CD4-positive, alpha-beta memory T cell (primary cell): Measurements from ENCODE around the gene BCORL1. TPM values are rescaled to one million over a fixed set of nuclear protein-coding genes. Genes with fewer than 3 reads are reported as not detected.

Experiments
- CTCF ChIA-PET: fragments of 350-600 bp; sonication (Branson Sonifier 250); formaldehyde crosslinking; loops from one replicate; lab custom pipeline; 2021; ENCODE audit warnings: inconsistent platforms; ENCODE audit not compliant: partially characterized antibody; lab: Charles Lee
- POLR2A ChIA-PET: fragments of 350-600 bp; sonication (Branson Sonifier 250); formaldehyde crosslinking; loops from one replicate; lab custom pipeline; 2021; ENCODE audit not compliant: partially characterized antibody; lab: Charles Lee
- DNase-seq, 5 donors: peaks; one replicate each; pipeline versions ENCODE4 v3.0.0 to v3.0.0-alpha.2; 2020 to 2022; ENCODE audit warnings: mixed read lengths in 1 of 5
- H3K27ac ChIP-seq: one replicate; pipeline ENCODE4 v1.7.0; 2013; ENCODE audit warnings: low read depth, low read length
- H3K27me3 ChIP-seq: 2 replicates; pipeline ENCODE4 v1.7.0; 2013; ENCODE audit warnings: mild to moderate bottlenecking, low read length, moderate library complexity; ENCODE audit not compliant: insufficient read depth
- H3K36me3 ChIP-seq: 2 replicates; pipeline ENCODE4 v1.7.0; 2013; ENCODE audit warnings: mild to moderate bottlenecking, low read length, moderate library complexity; ENCODE audit not compliant: insufficient read depth
- H3K4me1 ChIP-seq: 2 replicates; pipeline ENCODE4 v1.7.0; 2013; ENCODE audit warnings: mild to moderate bottlenecking, low read length, moderate library complexity; ENCODE audit not compliant: insufficient read depth
- H3K4me3 ChIP-seq, 2 donors: one replicate each; pipeline ENCODE4 v1.7.0; 2013; ENCODE audit warnings: low read length in 2 of 2, mild to moderate bottlenecking in 1 of 2
- H3K9me3 ChIP-seq, 2 donors: one replicate each; pipeline ENCODE4 v1.7.0; 2013; ENCODE audit warnings: low read length in 2 of 2, control low read depth in 1 of 2; ENCODE audit not compliant: control insufficient read depth in 1 of 2
- H3K27ac Mint-ChIP-seq, 7 donors: one replicate each; pipeline ENCODE4 v1.8.0; 2020 to 2021; ENCODE audit warnings: mixed read lengths in 7 of 7, mild to moderate bottlenecking in 6 of 7, inconsistent platforms in 3 of 7, moderate library complexity in 3 of 7
- H3K27me3 Mint-ChIP-seq, 2 donors: one replicate each; pipeline ENCODE4 v1.8.0; 2020 to 2021; ENCODE audit warnings: mixed read lengths in 2 of 2
- H3K36me3 Mint-ChIP-seq, 2 donors: one replicate each; pipeline ENCODE4 v1.8.0; 2020 to 2021; ENCODE audit warnings: mixed read lengths in 2 of 2, inconsistent platforms in 1 of 2, mild to moderate bottlenecking in 1 of 2
- H3K4me1 Mint-ChIP-seq, 4 donors: one replicate each; pipeline ENCODE4 v1.8.0; 2020 to 2021; ENCODE audit warnings: mixed read lengths in 4 of 4, mild to moderate bottlenecking in 1 of 4
- H3K4me3 Mint-ChIP-seq, 8 donors: one replicate each; pipeline ENCODE4 v1.8.0; 2020 to 2021; ENCODE audit warnings: mixed read lengths in 8 of 8, mild to moderate bottlenecking in 7 of 8, moderate library complexity in 6 of 8, inconsistent platforms in 3 of 8
- H3K9me3 Mint-ChIP-seq, 8 donors: one replicate each; pipeline ENCODE4 v1.8.0; 2020 to 2021; ENCODE audit warnings: mixed read lengths in 8 of 8, mild to moderate bottlenecking in 5 of 8, inconsistent platforms in 3 of 8, moderate library complexity in 1 of 8
- intact Hi-C: fragments of 100-400 bp; cut with micrococcal nuclease; formaldehyde crosslinking; loops from one replicate; pipeline ENCODE4 v1.15.1; 2023
- polyA plus RNA-seq, 2 donors: library from polyadenylated mRNA; unstranded; fragments of 300-500 nt; fragmentation: Illumina TruSeq; gene quantifications; one replicate each; pipeline ENCODE4 v1.2.3, GENCODE V29; 2021
- total RNA-seq, 2 experiments: library from RNA; stranded (reverse); gene quantifications; one replicate each; pipeline ENCODE4 v1.2.3, GENCODE V29; 2021

BCORL1 gene
- total and polyA plus RNA-seq, 4 experiments from 2014 or later, result 0.09 to 14.2 (median 9.3) TPM

- Mint-ChIP-seq H3K27ac (peak overlapping the region in 1 of 7 donors; percentile 43), H3K27me3 (peaks cover 0 to 2% of the 10 kb centered on the region in 2 donors), H3K36me3 (no peaks in the 10 kb centered on the region), H3K9me3 (peaks cover 0 to 1% (median 0%) of the 10 kb centered on the region in 8 donors), H3K4me1 (peaks cover 6 to 19% (median 8%) of the 10 kb centered on the region in 4 donors), H3K4me3 (no peak overlapping the region)
- CTCF ChIA-PET, result no interaction called here
- Histone ChIP-seq H3K9me3 (no peaks in the 10 kb centered on the region), H3K4me3 (no peak overlapping the region), H3K27ac (no peak overlapping the region), H3K4me1 (peaks cover 4% of the 10 kb centered on the region), H3K36me3 (no peaks in the 10 kb centered on the region), H3K27me3 (no peaks in the 10 kb centered on the region)
- POLR2A ChIA-PET, result no interaction called here
- intact Hi-C loops, result no loop called here
- DNase-seq, result peak in 1 of 5 donors; percentile 41
Observed at GRCh38 chrX:129938081-129938480, 44.4 kb upstream of the BCORL1 start.

DNA sequence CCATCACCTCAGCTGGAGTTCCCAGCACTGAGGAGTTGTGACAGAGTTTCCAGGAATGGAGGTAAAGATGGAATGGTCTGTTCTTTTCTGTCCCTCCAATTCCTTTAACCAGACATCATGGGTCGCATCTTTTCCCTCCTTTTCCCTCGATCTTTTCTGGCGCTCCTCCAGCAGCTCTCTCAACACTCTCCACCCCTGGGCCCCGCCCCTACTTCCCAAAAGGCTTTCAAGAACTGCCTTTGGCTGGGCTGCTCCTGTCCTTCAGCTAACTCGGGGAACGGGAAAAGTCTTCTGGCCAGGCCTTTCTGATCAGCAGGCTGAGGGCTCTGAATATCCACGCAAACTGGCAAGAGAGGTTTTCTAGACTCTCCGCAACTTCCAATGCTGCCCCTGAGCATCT, 42.4 kb upstream of the BCORL1 start:
- Histone ChIP-seq H3K36me3 (no peaks in the 10 kb centered on the region), H3K27me3 (no peaks in the 10 kb centered on the region), H3K4me1 (peaks cover 4% of the 10 kb centered on the region), H3K27ac (no peak overlapping the region), H3K9me3 (no peaks in the 10 kb centered on the region), H3K4me3 (no peak overlapping the region)
- H3K4me1 Mint-ChIP-seq, result peaks cover 6 to 14% (median 6%) of the 10 kb centered on the region in 4 donors
- H3K27ac Mint-ChIP-seq, result no peak overlapping the region
- peaks cover 0 to 1% (median 0%) of the 10 kb centered on the region in 8 donors for H3K9me3 Mint-ChIP-seq
- intact Hi-C loops, result no loop called here
- no peaks in the 10 kb centered on the region for H3K36me3 Mint-ChIP-seq
- DNase-seq, result no peak
- no peak overlapping the region for H3K4me3 Mint-ChIP-seq
- H3K27me3 Mint-ChIP-seq, result peaks cover 0 to 2% of the 10 kb centered on the region in 2 donors
- ChIA-PET CTCF (no interaction called here), POLR2A (no interaction called here)

DNA sequence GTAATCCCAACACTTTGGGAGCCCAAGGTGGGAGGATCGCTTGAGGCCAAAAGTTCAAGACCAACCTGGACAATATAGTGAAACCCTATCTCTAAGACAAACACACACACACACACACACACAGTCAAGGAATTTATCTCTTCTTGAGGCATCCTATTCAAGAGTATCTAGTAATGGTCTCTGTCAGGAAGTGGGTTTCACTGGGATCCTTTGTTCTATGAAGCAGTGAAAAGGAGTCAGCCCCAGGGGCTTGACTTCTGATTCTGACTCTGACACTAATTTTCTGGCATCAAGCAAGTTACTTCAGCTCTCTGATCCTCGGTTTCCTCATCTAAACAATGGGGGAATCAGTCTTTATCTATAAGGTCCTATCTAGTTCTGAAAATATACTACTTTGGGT, 41.7 kb upstream of the BCORL1 start:
- Histone ChIP-seq H3K4me1 (peaks cover 4% of the 10 kb centered on the region), H3K36me3 (no peaks in the 10 kb centered on the region), H3K27me3 (no peaks in the 10 kb centered on the region), H3K27ac (no peak overlapping the region), H3K4me3 (no peak overlapping the region), H3K9me3 (no peaks in the 10 kb centered on the region)
- intact Hi-C loops, result no loop called here
- ChIA-PET POLR2A (no interaction called here), CTCF (interaction anchor here (0.9 kb wide), 1 partner anchor 15 kb away, joined by 3 read pairs; no protein-coding TSS in a partner anchor)
- Mint-ChIP-seq H3K4me3 (no peak overlapping the region), H3K27me3 (peaks cover 0 to 2% of the 10 kb centered on the region in 2 donors), H3K27ac (no peak overlapping the region), H3K36me3 (no peaks in the 10 kb centered on the region), H3K4me1 (peaks cover 6 to 14% (median 6%) of the 10 kb centered on the region in 4 donors), H3K9me3 (peaks cover 0 to 1% (median 0%) of the 10 kb centered on the region in 8 donors)
- DNase-seq, result no peak

- Mint-ChIP-seq H3K27ac (no peak overlapping the region), H3K4me1 (no peaks in the 10 kb centered on the region), H3K9me3 (peaks cover 0 to 1% (median 0%) of the 10 kb centered on the region in 8 donors), H3K4me3 (no peak overlapping the region), H3K27me3 (no peaks in the 10 kb centered on the region), H3K36me3 (no peaks in the 10 kb centered on the region)
- Histone ChIP-seq H3K36me3 (no peaks in the 10 kb centered on the region), H3K4me3 (no peak overlapping the region), H3K27me3 (no peaks in the 10 kb centered on the region), H3K9me3 (no peaks in the 10 kb centered on the region), H3K4me1 (no peaks in the 10 kb centered on the region), H3K27ac (no peak overlapping the region)
- ChIA-PET CTCF (interaction anchor here (1.1 kb wide), 1 partner anchor 21 kb away, joined by 3 read pairs; no protein-coding TSS in a partner anchor), POLR2A (no interaction called here)
- DNase-seq, result no peak
- intact Hi-C loops, result no loop called here
Observed at GRCh38 chrX:129945131-129945530, 37.3 kb upstream of the BCORL1 start.

DNA sequence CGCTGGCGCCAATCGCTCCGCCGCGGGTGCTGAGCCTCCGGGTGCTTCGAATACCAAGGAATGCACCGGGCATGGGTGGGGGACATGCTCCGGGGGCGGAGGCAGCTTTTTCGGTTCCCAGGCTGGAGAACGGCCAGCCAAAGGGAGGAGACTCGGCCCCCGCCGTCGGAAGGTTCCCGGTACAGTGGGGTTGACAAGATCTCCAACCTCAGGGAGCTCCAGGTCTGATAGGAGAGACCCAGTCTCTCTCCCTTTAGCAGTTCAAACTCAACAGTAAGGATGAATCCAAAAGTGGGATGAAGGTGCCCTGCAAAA, 29.1 kb upstream of the BCORL1 start:
- peaks cover 0 to 4% (median 0%) of the 10 kb centered on the region in 8 donors for H3K9me3 Mint-ChIP-seq
- H3K27ac Mint-ChIP-seq, result peak overlapping the region in 4 of 7 donors; percentile 52 to 99 (median 76)
- no peaks in the 10 kb centered on the region for H3K36me3 ChIP-seq
- H3K27me3 ChIP-seq, result no peaks in the 10 kb centered on the region
- H3K4me3 Mint-ChIP-seq, result peak overlapping the region; percentile 54 to 85 (median 64)
- peaks cover 4 to 25% (median 12%) of the 10 kb centered on the region in 4 donors for H3K4me1 Mint-ChIP-seq
- H3K27me3 Mint-ChIP-seq, result peaks cover 2% of the 10 kb centered on the region in 2 donors
- ChIA-PET POLR2A (interaction anchor here (0.8 to 2.5 kb wide), 8 partner anchors 8 to 119 kb away, joined by 3 to 25 read pairs (median 5); partner anchors contain the start of genes BCORL1 and UTP14A), CTCF (interaction anchor here (1.2 to 1.7 kb wide), 3 partner anchors 9 to 107 kb away, joined by 3 to 4 read pairs (median 4); no protein-coding TSS in a partner anchor)
- DNase-seq, result no peak
- peak overlapping the region; percentile 52 for H3K27ac ChIP-seq
- H3K4me3 ChIP-seq, result peak overlapping the region in 1 of 2 donors; percentile 49
- intact Hi-C loops, result loop anchor here (2.0 kb wide), 2 partner anchors 20 to 30 kb away; partner anchors contain the start of gene BCORL1
- H3K4me1 ChIP-seq, result peaks cover 12% of the 10 kb centered on the region
- H3K9me3 ChIP-seq, result no peaks in the 10 kb centered on the region
- peaks cover 0 to 5% of the 10 kb centered on the region in 2 donors for H3K36me3 Mint-ChIP-seq

DNA sequence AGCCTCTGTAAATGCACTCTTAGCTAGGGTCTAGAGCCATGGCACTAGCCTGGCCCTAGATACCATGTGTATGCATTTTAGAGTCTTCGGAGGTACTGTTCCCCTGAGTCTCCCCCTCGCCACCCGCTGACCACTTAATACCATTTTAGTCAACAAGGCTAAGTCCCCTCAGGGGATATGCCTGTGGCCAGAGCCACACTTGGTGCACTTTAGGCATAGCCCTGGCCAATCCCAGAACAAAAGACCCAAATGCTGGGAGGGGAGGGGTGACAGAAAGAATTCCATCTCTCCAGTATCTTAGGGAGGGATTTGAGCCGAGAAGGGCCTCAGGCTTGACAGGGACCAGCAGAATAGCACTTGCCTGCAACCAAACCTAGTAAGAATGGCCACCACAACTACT, 28.6 kb upstream of the BCORL1 start:
- Histone ChIP-seq H3K27ac (no peak overlapping the region), H3K9me3 (no peaks in the 10 kb centered on the region), H3K36me3 (no peaks in the 10 kb centered on the region), H3K4me3 (no peak overlapping the region), H3K27me3 (no peaks in the 10 kb centered on the region), H3K4me1 (peaks cover 12% of the 10 kb centered on the region)
- peak overlapping the region in 7 of 8 donors; percentile 41 to 85 (median 66) for H3K4me3 Mint-ChIP-seq
- POLR2A ChIA-PET, result interaction anchor here (0.8 to 2.5 kb wide), 8 partner anchors 8 to 119 kb away, joined by 3 to 25 read pairs (median 5); partner anchors contain the start of genes BCORL1 and UTP14A
- DNase-seq, result no peak
- H3K4me1 Mint-ChIP-seq, result peaks cover 4 to 31% (median 14%) of the 10 kb centered on the region in 4 donors
- CTCF ChIA-PET, result interaction anchor here (1.2 to 1.3 kb wide), 2 partner anchors 8 to 23 kb away, joined by 3 to 4 read pairs; no protein-coding TSS in a partner anchor
- peak overlapping the region in 5 of 7 donors; percentile 70 to 99 (median 79) for H3K27ac Mint-ChIP-seq
- intact Hi-C loops, result loop anchor here (2.0 kb wide), 2 partner anchors 21 to 29 kb away; partner anchors contain the start of gene BCORL1
- H3K9me3 Mint-ChIP-seq, result peaks cover 0 to 4% (median 0%) of the 10 kb centered on the region in 8 donors
- peaks cover 0 to 5% of the 10 kb centered on the region in 2 donors for H3K36me3 Mint-ChIP-seq
- H3K27me3 Mint-ChIP-seq, result peaks cover 2% of the 10 kb centered on the region in 2 donors

GRCh38 chrX:129954804-129955203, 27.6 kb upstream of the BCORL1 start:
- H3K27ac ChIP-seq, result no peak overlapping the region
- H3K4me1 Mint-ChIP-seq, result peaks cover 4 to 35% (median 14%) of the 10 kb centered on the region in 4 donors
- POLR2A ChIA-PET, result interaction anchor here (1.6 to 2.1 kb wide), 2 partner anchors 21 to 25 kb away, joined by 5 to 8 read pairs; no protein-coding TSS in a partner anchor
- H3K27me3 ChIP-seq, result no peaks in the 10 kb centered on the region
- no peaks in the 10 kb centered on the region for H3K9me3 ChIP-seq
- CTCF ChIA-PET, result interaction anchor here (1.0 kb wide), 1 partner anchor 29 kb away, joined by 3 read pairs; no protein-coding TSS in a partner anchor
- no peak overlapping the region for H3K4me3 ChIP-seq
- intact Hi-C loops, result no loop called here
- H3K36me3 ChIP-seq, result no peaks in the 10 kb centered on the region
- DNase-seq, result no peak
- peaks cover 2% of the 10 kb centered on the region in 2 donors for H3K27me3 Mint-ChIP-seq
- peak overlapping the region in 1 of 7 donors; percentile 99 for H3K27ac Mint-ChIP-seq
- peak overlapping the region in 1 of 8 donors; percentile 21 for H3K4me3 Mint-ChIP-seq
- peaks cover 12% of the 10 kb centered on the region for H3K4me1 ChIP-seq
- peaks cover 0 to 5% of the 10 kb centered on the region in 2 donors for H3K36me3 Mint-ChIP-seq
- peaks cover 0 to 4% (median 0%) of the 10 kb centered on the region in 8 donors for H3K9me3 Mint-ChIP-seq
